Measurements from ENCODE around the gene BLNK. TPM values are rescaled to one million over a fixed set of nuclear protein-coding genes. Genes with fewer than 3 reads are reported as not detected.

BLNK gene
- total RNA-seq, 1 donor = not detected

DNA sequence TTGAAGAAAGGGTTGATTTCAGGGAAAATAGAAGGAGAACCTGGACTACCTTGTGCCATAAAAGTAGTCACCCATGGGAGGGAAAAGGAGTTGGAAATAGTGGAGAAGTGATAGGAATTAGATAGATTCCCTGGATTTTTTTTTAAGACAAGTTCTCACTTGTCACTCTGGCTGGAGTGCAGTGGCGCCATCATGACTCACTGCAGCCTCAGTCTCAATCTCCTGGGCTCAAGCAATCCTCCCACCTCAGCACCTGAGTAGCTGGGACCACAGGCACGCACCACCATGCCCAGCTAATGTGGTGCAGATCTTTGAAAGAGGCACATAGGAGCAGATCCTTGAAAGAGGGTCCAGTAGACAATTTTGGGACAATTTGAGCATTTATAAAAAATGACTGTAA is 9.5 kb upstream of the BLNK start:
- no peak overlapping the region for H3K4me3 ChIP-seq (ENCODE audit: low read depth, low read length)

DNA sequence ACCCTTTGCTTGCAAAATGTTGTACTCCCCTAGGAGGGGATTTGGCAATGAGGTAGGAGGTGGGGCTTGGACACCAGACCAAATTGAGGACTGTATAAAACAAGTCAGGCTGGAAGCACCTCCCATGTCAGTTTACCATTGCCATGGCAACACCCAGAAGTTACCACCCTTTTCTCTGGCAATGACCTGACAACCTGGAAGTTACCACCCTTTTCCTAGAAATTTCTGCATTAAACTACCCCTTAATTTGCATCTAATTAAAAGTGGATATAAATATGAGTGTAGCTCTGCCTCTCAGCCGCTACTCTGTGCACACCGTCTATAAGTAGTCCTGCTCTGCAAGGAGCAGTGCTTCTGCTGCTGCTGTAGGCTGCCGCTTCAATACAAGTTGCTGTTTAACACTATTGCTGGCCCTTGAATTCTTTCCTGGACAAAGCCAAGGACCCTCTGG is 7.8 kb upstream of the BLNK start:
- TF ChIP-seq, protein P1, sequence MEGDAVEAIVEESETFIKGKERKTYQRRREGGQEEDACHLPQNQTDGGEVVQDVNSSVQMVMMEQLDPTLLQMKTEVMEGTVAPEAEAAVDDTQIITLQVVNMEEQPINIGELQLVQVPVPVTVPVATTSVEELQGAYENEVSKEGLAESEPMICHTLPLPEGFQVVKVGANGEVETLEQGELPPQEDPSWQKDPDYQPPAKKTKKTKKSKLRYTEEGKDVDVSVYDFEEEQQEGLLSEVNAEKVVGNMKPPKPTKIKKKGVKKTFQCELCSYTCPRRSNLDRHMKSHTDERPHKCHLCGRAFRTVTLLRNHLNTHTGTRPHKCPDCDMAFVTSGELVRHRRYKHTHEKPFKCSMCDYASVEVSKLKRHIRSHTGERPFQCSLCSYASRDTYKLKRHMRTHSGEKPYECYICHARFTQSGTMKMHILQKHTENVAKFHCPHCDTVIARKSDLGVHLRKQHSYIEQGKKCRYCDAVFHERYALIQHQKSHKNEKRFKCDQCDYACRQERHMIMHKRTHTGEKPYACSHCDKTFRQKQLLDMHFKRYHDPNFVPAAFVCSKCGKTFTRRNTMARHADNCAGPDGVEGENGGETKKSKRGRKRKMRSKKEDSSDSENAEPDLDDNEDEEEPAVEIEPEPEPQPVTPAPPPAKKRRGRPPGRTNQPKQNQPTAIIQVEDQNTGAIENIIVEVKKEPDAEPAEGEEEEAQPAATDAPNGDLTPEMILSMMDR (IDR thresholded peaks at IDR 0.05; ENCODE audit: insufficient read depth, low read depth, low read length) = no peak
- H3K4me3 ChIP-seq (ENCODE audit: low read depth, low read length) = no peak overlapping the region
- no peak for DNase-seq (ENCODE audit: low read depth)

More for the DNA sequence above, 9.5 kb upstream of the BLNK start:
- no peak for DNase-seq (ENCODE audit: low read depth)
- TF ChIP-seq, protein P1 (IDR thresholded peaks at IDR 0.05; ENCODE audit: insufficient read depth, low read depth, low read length) = no peak

DNA sequence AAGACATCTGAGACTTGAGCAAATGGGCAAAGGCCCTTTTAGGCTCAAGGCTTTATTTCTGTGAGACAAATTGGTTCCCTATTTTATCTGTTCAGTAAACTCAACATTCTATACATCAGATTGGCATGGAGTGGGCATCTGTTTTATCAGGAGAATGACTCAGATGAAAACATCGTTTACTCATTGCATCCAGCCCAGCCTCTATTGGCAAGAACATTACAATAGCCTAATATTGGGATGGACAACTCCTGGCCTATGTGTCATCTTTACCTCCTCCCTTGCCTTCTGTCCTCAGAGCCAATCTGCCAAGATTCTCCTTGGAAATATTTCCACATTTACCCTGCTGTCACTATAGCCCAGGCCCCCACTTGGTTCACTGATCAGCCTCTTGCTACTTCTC is 5.5 kb upstream of the BLNK start:
- H3K4me3 ChIP-seq (ENCODE audit: low read depth, low read length) = no peak overlapping the region
- no peak for DNase-seq (ENCODE audit: low read depth)
- TF ChIP-seq, protein P1 (IDR thresholded peaks at IDR 0.05; ENCODE audit: insufficient read depth, low read depth, low read length) = no peak

DNA sequence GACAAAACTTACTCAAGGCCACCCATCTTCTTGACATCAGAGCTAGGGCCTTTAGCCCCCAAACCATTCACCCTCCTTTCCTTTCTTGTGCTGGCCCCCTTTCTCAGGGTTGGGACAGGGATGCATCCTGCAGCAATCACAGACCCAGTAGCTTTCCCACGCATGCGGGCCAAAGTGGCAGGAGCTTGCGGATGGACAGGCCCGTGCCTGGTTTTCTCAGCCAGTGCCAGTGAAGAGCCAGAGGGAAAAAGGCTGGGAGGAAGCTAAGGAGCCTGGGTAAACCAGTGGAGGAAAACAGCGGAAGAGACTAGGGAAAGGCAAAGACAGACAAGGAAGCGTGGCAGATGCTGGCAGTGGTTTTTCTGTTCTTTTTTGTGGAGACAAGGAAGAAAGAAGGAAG is 5.1 kb upstream of the BLNK start:
- TF ChIP-seq, protein P1 (IDR thresholded peaks at IDR 0.05; ENCODE audit: insufficient read depth, low read depth, low read length) = no peak

DNA sequence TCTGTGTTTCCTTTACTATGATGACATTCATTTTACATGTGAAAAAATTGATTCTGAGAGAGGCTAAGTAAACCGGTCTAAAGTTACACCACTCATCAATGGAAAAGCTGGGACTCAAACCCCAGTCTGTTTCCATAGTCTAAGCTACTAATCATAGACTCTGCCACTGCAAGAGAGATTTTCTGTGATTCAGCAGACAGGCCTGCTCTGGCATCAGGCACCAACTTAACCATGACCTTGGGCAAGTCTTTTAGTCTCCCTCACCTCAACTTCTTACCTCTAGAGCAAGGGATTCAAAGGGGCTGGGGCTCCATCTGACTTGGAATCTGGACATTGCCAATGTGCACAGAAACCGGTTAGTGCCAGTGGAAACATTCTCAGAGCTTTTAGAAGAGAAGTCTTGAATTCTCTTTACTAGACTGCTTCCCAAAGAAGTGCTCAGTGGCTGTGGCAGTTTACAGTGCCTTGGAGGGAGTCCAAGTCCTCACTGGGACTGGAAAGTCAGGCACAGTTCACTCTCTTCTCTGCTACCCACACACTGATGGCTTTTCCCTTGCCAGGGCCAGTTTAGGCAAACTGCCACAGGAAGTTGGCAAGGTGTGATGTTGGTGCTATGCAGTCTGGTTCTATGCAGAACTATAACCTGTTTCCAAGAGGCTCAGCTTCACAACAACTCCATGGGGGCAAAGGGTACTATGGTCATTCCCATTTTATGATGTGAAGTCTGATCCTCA is 4.5 kb upstream of the BLNK start:
- no peak overlapping the region for H3K4me3 ChIP-seq (ENCODE audit: low read depth, low read length)
- TF ChIP-seq, protein P1 (IDR thresholded peaks at IDR 0.05; ENCODE audit: insufficient read depth, low read depth, low read length) = no peak
- no peak for DNase-seq (ENCODE audit: low read depth)

More for the DNA sequence above, 5.1 kb upstream of the BLNK start:
- H3K4me3 ChIP-seq (ENCODE audit: low read depth, low read length) = no peak overlapping the region
- no peak for DNase-seq (ENCODE audit: low read depth)

DNA sequence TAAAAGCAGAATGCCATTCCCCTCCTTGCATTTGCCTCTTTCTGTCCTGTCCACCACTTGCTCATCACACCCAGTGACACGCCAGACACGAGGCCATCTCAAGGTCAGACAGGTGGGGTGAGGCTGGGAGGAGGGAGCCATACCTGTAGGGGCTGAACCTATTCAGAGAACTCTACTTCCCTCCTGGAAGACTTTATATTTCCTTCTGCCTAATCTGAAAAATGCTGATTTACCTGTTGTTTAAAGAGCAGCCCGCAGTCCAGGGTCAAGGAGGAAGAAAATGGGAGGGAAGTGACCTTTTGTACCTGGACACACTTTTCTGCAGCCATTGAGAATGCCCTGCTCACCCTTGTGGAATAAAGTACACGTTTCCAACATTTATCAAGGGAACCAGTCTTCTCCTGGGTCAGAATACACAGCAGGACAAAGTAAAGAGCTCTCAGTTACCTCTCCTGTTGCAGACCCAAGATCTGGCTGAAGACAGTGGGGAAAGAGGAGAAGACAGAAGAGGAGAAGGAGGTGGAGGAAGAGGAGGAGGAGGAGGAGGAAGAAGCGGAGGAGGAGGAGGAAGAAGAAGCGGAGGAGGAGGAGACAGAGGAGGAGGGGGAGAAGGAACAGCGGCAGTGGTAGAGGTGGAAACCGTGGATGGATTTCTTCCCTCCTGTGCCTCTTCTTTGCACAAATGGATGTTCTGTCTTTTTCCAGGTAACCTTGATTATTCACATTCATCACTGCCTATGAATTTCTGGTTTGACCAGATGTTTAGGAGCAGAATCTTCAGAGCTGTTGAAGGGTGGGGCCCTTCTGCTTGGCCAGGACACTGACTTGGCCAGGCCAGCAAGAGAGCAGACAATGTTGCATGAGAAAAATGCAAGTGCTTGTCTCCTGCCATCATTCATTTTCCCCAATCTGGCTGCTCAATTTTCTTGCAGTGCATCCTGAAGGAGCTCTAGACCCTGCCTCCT is 1.2 kb upstream of the BLNK start:
- no peak overlapping the region for H3K4me3 ChIP-seq (ENCODE audit: low read depth, low read length)

More for the DNA sequence above, 1.2 kb upstream of the BLNK start:
- no peak for DNase-seq (ENCODE audit: low read depth)
- TF ChIP-seq, protein P1 (IDR thresholded peaks at IDR 0.05; ENCODE audit: insufficient read depth, low read depth, low read length) = no peak

Measured in fibroblast of villous mesenchyme (primary cell).